OCI-LY3 (cell line): ENCODE results near the gene GALNS.

ENCODE experiments used
- EZH2phosphoT487 ChIP-seq: fragments of 200-600 bp; shearing (Covaris generic); IDR thresholded peaks from 2 replicates; pipeline ENCODE4 v1.6.1; 2018; ENCODE audit warnings: antibody characterized with exemption, mixed run types, low read depth
- TF ChIP-seq, protein P1 (sequence below): fragments of 200-600, 300-600 bp; sonication (generic); IDR thresholded peaks from 2 replicates; pipeline ENCODE4 v1.5.1; 2014; ENCODE audit warnings: antibody characterized with exemption, low read length, low read depth

- TF ChIP-seq, protein P1, sequence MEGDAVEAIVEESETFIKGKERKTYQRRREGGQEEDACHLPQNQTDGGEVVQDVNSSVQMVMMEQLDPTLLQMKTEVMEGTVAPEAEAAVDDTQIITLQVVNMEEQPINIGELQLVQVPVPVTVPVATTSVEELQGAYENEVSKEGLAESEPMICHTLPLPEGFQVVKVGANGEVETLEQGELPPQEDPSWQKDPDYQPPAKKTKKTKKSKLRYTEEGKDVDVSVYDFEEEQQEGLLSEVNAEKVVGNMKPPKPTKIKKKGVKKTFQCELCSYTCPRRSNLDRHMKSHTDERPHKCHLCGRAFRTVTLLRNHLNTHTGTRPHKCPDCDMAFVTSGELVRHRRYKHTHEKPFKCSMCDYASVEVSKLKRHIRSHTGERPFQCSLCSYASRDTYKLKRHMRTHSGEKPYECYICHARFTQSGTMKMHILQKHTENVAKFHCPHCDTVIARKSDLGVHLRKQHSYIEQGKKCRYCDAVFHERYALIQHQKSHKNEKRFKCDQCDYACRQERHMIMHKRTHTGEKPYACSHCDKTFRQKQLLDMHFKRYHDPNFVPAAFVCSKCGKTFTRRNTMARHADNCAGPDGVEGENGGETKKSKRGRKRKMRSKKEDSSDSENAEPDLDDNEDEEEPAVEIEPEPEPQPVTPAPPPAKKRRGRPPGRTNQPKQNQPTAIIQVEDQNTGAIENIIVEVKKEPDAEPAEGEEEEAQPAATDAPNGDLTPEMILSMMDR = no peak
- TF ChIP-seq EZH2phosphoT487 = no peak
Observed at GRCh38 chr16:88903267-88903666, 46.5 kb upstream of the GALNS start.
